Activated naive CD4-positive, alpha-beta T cell treated with anti-CD3 and anti-CD28 coated beads, Interleukin-2, amount 50 U/mL, for 72 hours (primary cell): ENCODE data around the gene ADCK2. TPM values are rescaled to one million over a fixed set of nuclear protein-coding genes. Genes with fewer than 3 reads are reported as not detected.
A peak's percentile ranks its signal among the peaks of the same experiment; 100 is the strongest.
"Not testable (repeated sequence)": the region's sequence is repeated elsewhere in the genome, so short reads cannot be mapped to it uniquely, and the experiment has no call there.

Source experiments
- ATAC-seq, 2 donors: fragments of 150-1000 bp; cut with Tn5 transposase; 2 replicates each; pipeline ENCODE4 v1.10.0; 2021; ENCODE audit warnings: mild to moderate bottlenecking in 2 of 2, moderate library complexity in 2 of 2
- DNase-seq, 2 donors: peaks; one replicate each; pipeline ENCODE4 v3.0.0; 2021 to 2022; ENCODE audit warnings: low spot score in 2 of 2
- H3K27ac Mint-ChIP-seq, 2 donors: one replicate each; pipeline ENCODE4 v1.8.0; 2022; ENCODE audit warnings: mild to moderate bottlenecking in 2 of 2, mixed read lengths in 2 of 2
- H3K36me3 Mint-ChIP-seq, 2 donors: one replicate each; pipeline ENCODE4 v1.8.0; 2022; ENCODE audit warnings: mixed read lengths in 2 of 2
- H3K9me3 Mint-ChIP-seq, 2 donors: one replicate each; pipeline ENCODE4 v1.8.0; 2022; ENCODE audit warnings: mixed read lengths in 2 of 2
- total RNA-seq, 2 donors: library from RNA; stranded (reverse); gene quantifications; one replicate each; pipeline ENCODE4 v1.2.3, GENCODE V29; 2022

ADCK2 gene
- total RNA-seq, 2 donors from 2014 or later = 13.8 to 25.6 TPM

DNA sequence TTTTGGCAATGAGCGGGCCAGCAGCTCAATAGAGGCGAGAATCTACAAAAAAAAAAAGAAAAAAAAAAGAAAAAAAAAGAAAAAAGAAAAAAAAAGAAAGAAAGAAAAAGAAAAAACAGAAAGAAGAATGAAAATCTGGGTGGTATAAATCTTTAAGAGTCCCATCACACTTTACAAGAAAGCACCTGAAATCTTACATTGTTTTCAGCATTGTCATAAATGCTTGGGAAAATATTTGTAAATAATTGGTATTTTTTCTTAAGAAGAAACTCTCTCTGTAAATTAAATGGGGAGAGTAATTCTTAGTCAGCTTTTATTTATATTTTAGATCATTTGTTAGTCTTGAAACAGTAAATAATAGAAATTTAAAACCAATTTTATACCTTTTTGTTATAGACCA is 62.0 kb downstream of the ADCK2 start:
- Mint-ChIP-seq H3K9me3 (no peaks in the 10 kb centered on the region), H3K36me3 (no peaks in the 10 kb centered on the region), H3K27ac (peak overlapping the region in 1 of 2 donors; percentile 77)
- no peak for DNase-seq
- no peak for ATAC-seq

DNA sequence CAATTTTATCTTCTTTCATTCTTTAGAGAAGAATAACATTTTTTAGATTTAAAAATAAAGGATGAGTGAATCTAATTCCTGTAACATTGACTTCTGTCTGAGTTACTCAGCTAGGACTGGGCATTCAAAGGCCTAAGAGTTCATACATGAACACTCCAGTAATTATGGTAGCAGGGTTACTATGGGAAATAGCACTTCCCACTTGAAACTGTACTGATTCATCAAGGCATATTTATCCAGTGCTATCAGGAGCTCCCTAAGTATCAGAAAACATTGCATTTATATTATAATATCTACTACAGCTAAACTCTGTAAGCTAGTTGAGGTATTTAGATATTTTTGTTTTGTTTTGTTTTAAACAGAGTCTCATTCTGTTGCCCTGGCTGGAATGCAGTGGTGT is 65.5 kb downstream of the ADCK2 start:
- DNase-seq (no peak), ATAC-seq (no peak)
- no peaks in the 10 kb centered on the region for H3K9me3 Mint-ChIP-seq
- no peaks in the 10 kb centered on the region for H3K36me3 Mint-ChIP-seq
- no peak overlapping the region for H3K27ac Mint-ChIP-seq

GRCh38 chr7:140743255-140743654 is 70.5 kb downstream of the ADCK2 start:
- H3K27ac Mint-ChIP-seq, DNase-seq, H3K9me3 Mint-ChIP-seq, H3K36me3 Mint-ChIP-seq, ATAC-seq: not testable (repeated sequence)

DNA sequence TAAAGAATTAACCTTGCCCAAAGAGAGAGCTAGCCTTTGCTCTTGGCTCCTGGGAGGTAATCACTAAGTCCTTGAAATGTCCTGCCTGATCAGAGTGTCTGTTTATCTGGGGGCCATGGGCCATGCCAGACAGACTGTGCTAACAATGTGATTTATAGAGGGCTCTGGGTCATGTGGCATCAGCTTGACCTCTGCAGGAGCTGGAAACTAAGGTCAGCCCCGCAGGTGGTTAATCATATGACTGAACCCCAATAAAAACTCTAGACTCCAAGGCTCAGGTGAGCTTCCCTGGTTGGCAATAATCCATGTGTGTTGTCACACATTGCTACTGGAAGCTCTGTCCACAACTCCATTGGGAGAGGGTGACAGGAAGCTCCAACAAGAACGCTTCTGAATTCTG is 71.3 kb downstream of the ADCK2 start:
- Mint-ChIP-seq H3K9me3 (no peaks in the 10 kb centered on the region), H3K36me3 (no peaks in the 10 kb centered on the region), H3K27ac (no peak overlapping the region)
- DNase-seq (no peak), ATAC-seq (no peak)

Other genes with a start within 250 kb of the ADCK2 start
- gene MKRN1, start 193.4 kb upstream of the ADCK2 start, total RNA-seq = 10 to 100 TPM; 63.6 to 87.7 TPM
- gene DENND2A, start 32.1 kb upstream of the ADCK2 start, total RNA-seq = not detected
- 100 to 1,000 TPM; 128 to 147 TPM for gene NDUFB2, start 23.8 kb downstream of the ADCK2 start, total RNA-seq